ENCODE results near the gene TBX15.

Gene TBX15

GRCh38 chr1:118890851-118891384, 97.2 kb downstream of the TBX15 start:
- DNase-seq (ENCODE audit: low spot score): no peak
- no peak for TF ChIP-seq CTCF (IDR thresholded peaks at IDR 0.05; ENCODE audit: borderline replicate concordance, control extremely low read depth, extremely low read depth, insufficient read depth, missing control alignments)
- in situ Hi-C loops (cut with MboI; ENCODE audit: low sequenced_read_pairs, unreplicated experiment): no loop called here

- no peak for TF ChIP-seq CTCF (IDR thresholded peaks at IDR 0.05; ENCODE audit: borderline replicate concordance, control extremely low read depth, extremely low read depth, insufficient read depth, missing control alignments)
- no peak for DNase-seq (ENCODE audit: low spot score)
- in situ Hi-C loops (cut with MboI; ENCODE audit: low sequenced_read_pairs, unreplicated experiment): no loop called here
Observed at GRCh38 chr1:118884946-118885345, 103.2 kb downstream of the TBX15 start.

- no peak for DNase-seq (ENCODE audit: low spot score)
- in situ Hi-C loops (cut with MboI; ENCODE audit: low sequenced_read_pairs, unreplicated experiment): no loop called here
- no peak for TF ChIP-seq CTCF (IDR thresholded peaks at IDR 0.05; ENCODE audit: borderline replicate concordance, control extremely low read depth, extremely low read depth, insufficient read depth, missing control alignments)
Observed at GRCh38 chr1:118881751-118882150, 106.4 kb downstream of the TBX15 start.

- in situ Hi-C loops (cut with MboI; ENCODE audit: low sequenced_read_pairs, unreplicated experiment): no loop called here
- no peak for DNase-seq (ENCODE audit: low spot score)
- TF ChIP-seq CTCF (IDR thresholded peaks at IDR 0.05; ENCODE audit: borderline replicate concordance, control extremely low read depth, extremely low read depth, insufficient read depth, missing control alignments): no peak
Observed at GRCh38 chr1:118878661-118879060, 109.5 kb downstream of the TBX15 start.

GRCh38 chr1:118877668-118878396, 110.3 kb downstream of the TBX15 start:
- in situ Hi-C loops (cut with MboI; ENCODE audit: low sequenced_read_pairs, unreplicated experiment): no loop called here
- no peak for TF ChIP-seq CTCF (IDR thresholded peaks at IDR 0.05; ENCODE audit: borderline replicate concordance, control extremely low read depth, extremely low read depth, insufficient read depth, missing control alignments)
- DNase-seq (ENCODE audit: low spot score): no peak

- in situ Hi-C loops (cut with MboI; ENCODE audit: low sequenced_read_pairs, unreplicated experiment): no loop called here
- DNase-seq (ENCODE audit: low spot score): no peak
- no peak for TF ChIP-seq CTCF (IDR thresholded peaks at IDR 0.05; ENCODE audit: borderline replicate concordance, control extremely low read depth, extremely low read depth, insufficient read depth, missing control alignments)
Observed at GRCh38 chr1:118871582-118872171, 116.5 kb downstream of the TBX15 start.

Measured in GM13976 (cell line).